HUES6 (cell line): ENCODE results near the gene CDK14.

Experiments
- H3K27ac ChIP-seq: 2 replicates; pipeline ENCODE4 v1.7.0; 2013; ENCODE audit warnings: low read depth, mild to moderate bottlenecking, low read length, inconsistent platforms
- H3K27me3 ChIP-seq: 2 replicates; pipeline ENCODE4 v1.6.1; 2013; ENCODE audit warnings: low read length; ENCODE audit not compliant: control insufficient read depth, insufficient read depth
- H3K36me3 ChIP-seq: 2 replicates; pipeline ENCODE4 v1.6.1; 2013; ENCODE audit warnings: low read length; ENCODE audit not compliant: control insufficient read depth, insufficient read depth
- H3K4me1 ChIP-seq: 2 replicates; pipeline ENCODE4 v1.6.1; 2013; ENCODE audit warnings: low read length; ENCODE audit not compliant: control insufficient read depth, insufficient read depth
- H3K4me3 ChIP-seq: 2 replicates; pipeline ENCODE4 v1.5.1; 2013; ENCODE audit warnings: low read depth, low read length
- H3K9ac ChIP-seq: one replicate; pipeline ENCODE4 v1.6.1; 2013; ENCODE audit warnings: mild to moderate bottlenecking, low read length
- H3K9me3 ChIP-seq: 2 replicates; pipeline ENCODE4 v1.6.1; 2013; ENCODE audit warnings: low read depth, low read length; ENCODE audit not compliant: control insufficient read depth, insufficient read depth

CDK14 gene

GRCh38 chr7:91030680-91031380 is 434.7 kb downstream of the CDK14 start:
- Histone ChIP-seq H3K27ac (peak overlapping the region; percentile 0; the same call in 1 of the 2 replicates), H3K4me3 (no peak overlapping the region), H3K9ac (peak overlapping the region; percentile 4)

GRCh38 chr7:91031757-91032156 is 435.6 kb downstream of the CDK14 start:
- H3K4me3 ChIP-seq = no peak overlapping the region

More at GRCh38 chr7:91030680-91031380, 434.7 kb downstream of the CDK14 start:
- H3K36me3 ChIP-seq = no peaks in the 10 kb centered on the region
- peaks cover 34% of the 10 kb centered on the region for H3K4me1 ChIP-seq
- H3K9me3 ChIP-seq = no peaks in the 10 kb centered on the region
- H3K27me3 ChIP-seq = no peaks in the 10 kb centered on the region

GRCh38 chr7:91033574-91033973 is 437.5 kb downstream of the CDK14 start:
- Histone ChIP-seq H3K9ac (no peak overlapping the region), H3K27ac (no peak overlapping the region), H3K4me1 (peaks cover 34% of the 10 kb centered on the region)

More at GRCh38 chr7:91031757-91032156, 435.6 kb downstream of the CDK14 start:
- H3K27me3 ChIP-seq = no peaks in the 10 kb centered on the region
- H3K9ac ChIP-seq = no peak overlapping the region
- peaks cover 34% of the 10 kb centered on the region for H3K4me1 ChIP-seq
- H3K9me3 ChIP-seq = no peaks in the 10 kb centered on the region
- H3K36me3 ChIP-seq = no peaks in the 10 kb centered on the region
- no peak overlapping the region for H3K27ac ChIP-seq

GRCh38 chr7:91034459-91035368 is 438.6 kb downstream of the CDK14 start:
- Histone ChIP-seq H3K4me1 (peaks cover 34% of the 10 kb centered on the region), H3K4me3 (no peak overlapping the region), H3K36me3 (no peaks in the 10 kb centered on the region), H3K27me3 (no peaks in the 10 kb centered on the region), H3K9me3 (no peaks in the 10 kb centered on the region), H3K9ac (no peak overlapping the region), H3K27ac (no peak overlapping the region)

More at GRCh38 chr7:91033574-91033973, 437.5 kb downstream of the CDK14 start:
- no peaks in the 10 kb centered on the region for H3K9me3 ChIP-seq
- no peaks in the 10 kb centered on the region for H3K27me3 ChIP-seq
- H3K36me3 ChIP-seq = no peaks in the 10 kb centered on the region
- H3K4me3 ChIP-seq = no peak overlapping the region

- no peaks in the 10 kb centered on the region for H3K27me3 ChIP-seq
- H3K4me1 ChIP-seq = peaks cover 23% of the 10 kb centered on the region
- H3K36me3 ChIP-seq = no peaks in the 10 kb centered on the region
- H3K4me3 ChIP-seq = no peak overlapping the region
- H3K9me3 ChIP-seq = no peaks in the 10 kb centered on the region
- no peak overlapping the region for H3K9ac ChIP-seq
- H3K27ac ChIP-seq = no peak overlapping the region
Measured at GRCh38 chr7:91039033-91039432, 442.9 kb downstream of the CDK14 start.

- Histone ChIP-seq H3K4me3 (no peak overlapping the region), H3K27me3 (no peaks in the 10 kb centered on the region), H3K9me3 (no peaks in the 10 kb centered on the region), H3K4me1 (peaks cover 34% of the 10 kb centered on the region), H3K36me3 (no peaks in the 10 kb centered on the region), H3K27ac (no peak overlapping the region), H3K9ac (no peak overlapping the region)
Measured at GRCh38 chr7:91041141-91041540, 445.0 kb downstream of the CDK14 start.

GRCh38 chr7:91041901-91042484 is 445.9 kb downstream of the CDK14 start:
- Histone ChIP-seq H3K4me1 (peaks cover 34% of the 10 kb centered on the region), H3K9me3 (no peaks in the 10 kb centered on the region), H3K4me3 (no peak overlapping the region), H3K27ac (no peak overlapping the region), H3K36me3 (no peaks in the 10 kb centered on the region), H3K9ac (no peak overlapping the region), H3K27me3 (no peaks in the 10 kb centered on the region)

GRCh38 chr7:91043186-91043585 is 447.1 kb downstream of the CDK14 start:
- Histone ChIP-seq H3K4me3 (no peak overlapping the region), H3K36me3 (no peaks in the 10 kb centered on the region), H3K27ac (no peak overlapping the region), H3K4me1 (peaks cover 34% of the 10 kb centered on the region), H3K9me3 (no peaks in the 10 kb centered on the region), H3K9ac (no peak overlapping the region), H3K27me3 (no peaks in the 10 kb centered on the region)

GRCh38 chr7:91043924-91044645 is 448.0 kb downstream of the CDK14 start:
- peak overlapping the region; percentile 9; the same call in 1 of the 2 replicates for H3K27ac ChIP-seq
- H3K27me3 ChIP-seq = no peaks in the 10 kb centered on the region
- no peaks in the 10 kb centered on the region for H3K9me3 ChIP-seq
- no peaks in the 10 kb centered on the region for H3K36me3 ChIP-seq
- H3K4me1 ChIP-seq = peaks cover 34% of the 10 kb centered on the region
- no peak overlapping the region for H3K9ac ChIP-seq
- H3K4me3 ChIP-seq = peak overlapping the region; percentile 28; the same call in 1 of the 2 replicates

GRCh38 chr7:91045606-91046005 is 449.5 kb downstream of the CDK14 start:
- Histone ChIP-seq H3K27ac (no peak overlapping the region), H3K9ac (no peak overlapping the region), H3K4me3 (no peak overlapping the region), H3K36me3 (no peaks in the 10 kb centered on the region), H3K9me3 (no peaks in the 10 kb centered on the region), H3K4me1 (peaks cover 34% of the 10 kb centered on the region), H3K27me3 (peaks cover 10% of the 10 kb centered on the region)
